HFFc6 (cell line): ENCODE results near the gene PIK3R1. TPM values are rescaled to one million over a fixed set of nuclear protein-coding genes. Genes with fewer than 3 reads are reported as not detected.
A peak's percentile ranks its signal among the peaks of the same experiment; 100 is the strongest.

Experiments used
- DNase-seq: peaks from one replicate; pipeline ENCODE4 v3.0.0-alpha.2; 2018
- H3K27ac Mint-ChIP-seq: 2 replicates; pipeline ENCODE4 v1.8.0; 2020; ENCODE audit warnings: mild to moderate bottlenecking, mixed read lengths
- H3K27me3 Mint-ChIP-seq: 2 replicates; pipeline ENCODE4 v1.8.0; 2021; ENCODE audit warnings: mild to moderate bottlenecking, moderate library complexity, mixed read lengths; ENCODE audit not compliant: insufficient read depth
- H3K36me3 Mint-ChIP-seq: 2 replicates; pipeline ENCODE4 v1.8.0; 2021; ENCODE audit warnings: low read depth, mixed read lengths
- H3K4me1 Mint-ChIP-seq: 2 replicates; pipeline ENCODE4 v1.8.0; 2020; ENCODE audit warnings: low read depth, mixed read lengths
- H3K4me3 Mint-ChIP-seq: 2 replicates; pipeline ENCODE4 v1.8.0; 2020; ENCODE audit warnings: mild to moderate bottlenecking, moderate library complexity, mixed read lengths
- H3K9me3 Mint-ChIP-seq: 2 replicates; pipeline ENCODE4 v1.8.0; 2020; ENCODE audit warnings: mild to moderate bottlenecking, mixed read lengths
- total RNA-seq, 6 experiments: library from RNA; stranded (reverse); fragmentation: NEBNext Ultra II Directional; extraction: Animal tissue kit (Norgen Biotek cat#: 25700); gene quantifications; 2 replicates in 1 of 6; 3 replicates in 5 of 6; pipeline ENCODE4 v1.2.3, GENCODE V29; 2021
- TF ChIP-seq, protein P1 (sequence below): fragments of 200-600 bp; sonication (generic); IDR thresholded peaks from 2 replicates; pipeline ENCODE4 v1.5.0; 2021; ENCODE audit warnings: antibody characterized with exemption, mild to moderate bottlenecking

The PIK3R1 gene
- total RNA-seq, 6 experiments from 2014 or later: 19.6 to 26.4 (median 22.4) TPM

DNA sequence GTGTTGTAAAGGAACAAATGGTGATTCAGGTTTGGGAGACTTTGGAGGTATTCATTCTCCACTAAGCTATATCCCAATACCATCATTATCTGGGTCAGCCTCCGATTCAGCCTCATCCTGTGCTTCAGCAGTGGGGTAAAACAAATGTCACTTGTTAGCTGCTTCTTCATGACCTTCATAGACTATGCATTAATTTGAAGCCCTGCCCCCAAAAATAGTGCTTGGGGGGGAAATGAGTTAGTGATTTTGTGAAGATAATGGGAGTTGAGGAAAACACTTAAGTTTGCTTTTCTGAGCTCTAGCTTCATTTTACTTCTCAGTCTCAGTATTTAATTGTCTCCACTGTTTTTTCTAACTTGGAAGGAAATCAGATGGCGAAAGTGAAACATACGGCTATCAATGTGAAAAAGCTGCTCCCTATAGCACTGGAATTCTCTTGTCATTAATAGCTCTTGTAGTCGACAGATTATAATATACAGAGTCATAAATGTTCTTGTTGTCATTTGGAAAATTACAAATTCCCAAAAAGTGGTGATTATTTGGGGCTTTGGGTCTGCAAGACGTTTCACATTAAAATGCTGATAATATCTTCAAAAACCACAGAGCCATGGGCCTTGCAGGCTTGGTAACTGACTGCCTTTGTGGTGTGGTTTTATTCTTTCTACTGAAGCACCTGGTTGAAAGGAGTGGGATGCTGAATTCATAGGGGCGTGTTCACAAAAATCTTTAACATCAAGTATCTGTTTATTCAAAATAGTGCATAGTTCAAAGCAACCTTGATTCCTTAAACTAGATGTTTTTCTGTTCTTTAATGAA, 40.0 kb downstream of the PIK3R1 start:
- peaks cover 57% of the 10 kb centered on the region for H3K4me1 Mint-ChIP-seq
- H3K9me3 Mint-ChIP-seq: no peaks in the 10 kb centered on the region
- H3K27me3 Mint-ChIP-seq: no peaks in the 10 kb centered on the region
- TF ChIP-seq, protein P1, sequence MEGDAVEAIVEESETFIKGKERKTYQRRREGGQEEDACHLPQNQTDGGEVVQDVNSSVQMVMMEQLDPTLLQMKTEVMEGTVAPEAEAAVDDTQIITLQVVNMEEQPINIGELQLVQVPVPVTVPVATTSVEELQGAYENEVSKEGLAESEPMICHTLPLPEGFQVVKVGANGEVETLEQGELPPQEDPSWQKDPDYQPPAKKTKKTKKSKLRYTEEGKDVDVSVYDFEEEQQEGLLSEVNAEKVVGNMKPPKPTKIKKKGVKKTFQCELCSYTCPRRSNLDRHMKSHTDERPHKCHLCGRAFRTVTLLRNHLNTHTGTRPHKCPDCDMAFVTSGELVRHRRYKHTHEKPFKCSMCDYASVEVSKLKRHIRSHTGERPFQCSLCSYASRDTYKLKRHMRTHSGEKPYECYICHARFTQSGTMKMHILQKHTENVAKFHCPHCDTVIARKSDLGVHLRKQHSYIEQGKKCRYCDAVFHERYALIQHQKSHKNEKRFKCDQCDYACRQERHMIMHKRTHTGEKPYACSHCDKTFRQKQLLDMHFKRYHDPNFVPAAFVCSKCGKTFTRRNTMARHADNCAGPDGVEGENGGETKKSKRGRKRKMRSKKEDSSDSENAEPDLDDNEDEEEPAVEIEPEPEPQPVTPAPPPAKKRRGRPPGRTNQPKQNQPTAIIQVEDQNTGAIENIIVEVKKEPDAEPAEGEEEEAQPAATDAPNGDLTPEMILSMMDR: no peak
- H3K27ac Mint-ChIP-seq: peak overlapping the region; percentile 45; the same call in 1 of the 2 replicates
- no peak for DNase-seq
- H3K4me3 Mint-ChIP-seq: no peak overlapping the region
- no peaks in the 10 kb centered on the region; the same call in 1 of the 2 replicates for H3K36me3 Mint-ChIP-seq

DNA sequence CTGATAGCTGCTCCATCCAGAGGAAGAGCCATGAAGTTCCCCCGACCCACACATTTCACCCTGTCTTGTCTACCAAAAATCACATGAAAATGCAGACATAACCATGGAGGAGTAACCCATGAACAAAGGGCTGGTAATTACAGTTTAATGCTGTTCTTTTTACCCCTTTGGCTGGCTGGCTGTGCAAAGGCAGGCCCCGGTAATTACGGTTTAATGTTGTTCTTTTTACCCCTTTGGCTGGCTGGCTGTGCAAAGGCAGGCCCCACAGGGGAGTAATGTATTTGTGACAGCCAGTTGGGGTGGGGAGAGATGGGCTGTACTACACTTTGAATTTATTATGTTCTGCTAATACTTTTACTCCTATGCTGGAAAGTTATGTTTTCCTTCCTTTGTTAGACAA, 41.7 kb downstream of the PIK3R1 start:
- H3K9me3 Mint-ChIP-seq: no peaks in the 10 kb centered on the region
- H3K36me3 Mint-ChIP-seq: no peaks in the 10 kb centered on the region; the same call in 1 of the 2 replicates
- TF ChIP-seq, protein P1: no peak
- DNase-seq: no peak
- H3K27ac Mint-ChIP-seq: no peak overlapping the region
- no peaks in the 10 kb centered on the region for H3K27me3 Mint-ChIP-seq
- H3K4me1 Mint-ChIP-seq: peaks cover 53% of the 10 kb centered on the region
- H3K4me3 Mint-ChIP-seq: no peak overlapping the region

DNA sequence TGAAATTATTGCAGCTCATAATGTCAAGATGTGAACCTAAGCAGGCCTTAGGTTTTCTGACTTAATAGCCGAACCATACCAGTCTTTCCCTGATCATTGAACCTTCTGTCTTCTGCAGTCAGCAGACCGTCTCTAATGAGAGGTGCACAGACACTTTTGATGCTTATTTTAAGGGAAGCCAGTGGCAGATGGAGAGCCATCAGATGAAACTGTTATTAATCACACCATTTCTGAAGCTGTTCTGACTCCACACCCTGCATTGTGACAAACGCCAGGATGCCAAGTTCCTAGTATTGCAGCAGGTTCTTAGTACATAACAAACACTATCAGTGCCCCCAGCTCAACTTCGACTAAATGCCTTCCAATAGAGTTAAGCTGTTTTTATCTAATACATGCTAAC, 43.0 kb downstream of the PIK3R1 start:
- Mint-ChIP-seq H3K27ac (no peak overlapping the region), H3K36me3 (no peaks in the 10 kb centered on the region; the same call in 1 of the 2 replicates), H3K4me1 (peaks cover 44% of the 10 kb centered on the region), H3K4me3 (no peak overlapping the region), H3K27me3 (no peaks in the 10 kb centered on the region), H3K9me3 (no peaks in the 10 kb centered on the region)
- no peak for DNase-seq
- TF ChIP-seq, protein P1: no peak

DNA sequence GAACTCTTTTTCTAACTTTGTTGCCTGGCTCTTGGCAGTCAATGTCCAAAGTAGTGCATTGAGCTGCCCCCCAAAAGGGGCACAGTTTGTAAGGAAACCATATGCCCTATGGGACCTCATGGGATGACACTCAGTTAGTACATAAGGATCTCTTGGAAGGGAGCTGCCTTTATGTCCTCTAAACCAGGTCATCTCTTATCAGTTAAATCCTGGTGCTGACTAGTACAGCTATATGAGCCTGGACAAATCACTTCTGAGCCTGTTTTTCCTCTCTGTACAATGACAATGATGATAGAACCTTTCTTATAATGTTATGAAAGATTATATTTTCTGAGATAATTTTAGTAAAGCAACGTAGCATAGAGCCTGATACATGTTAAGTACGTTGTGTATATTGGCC, 44.1 kb downstream of the PIK3R1 start:
- Mint-ChIP-seq H3K27me3 (no peaks in the 10 kb centered on the region), H3K4me1 (peaks cover 44% of the 10 kb centered on the region), H3K27ac (no peak overlapping the region), H3K36me3 (no peaks in the 10 kb centered on the region; the same call in 1 of the 2 replicates), H3K9me3 (no peaks in the 10 kb centered on the region), H3K4me3 (no peak overlapping the region)
- DNase-seq: no peak
- TF ChIP-seq, protein P1: no peak

DNA sequence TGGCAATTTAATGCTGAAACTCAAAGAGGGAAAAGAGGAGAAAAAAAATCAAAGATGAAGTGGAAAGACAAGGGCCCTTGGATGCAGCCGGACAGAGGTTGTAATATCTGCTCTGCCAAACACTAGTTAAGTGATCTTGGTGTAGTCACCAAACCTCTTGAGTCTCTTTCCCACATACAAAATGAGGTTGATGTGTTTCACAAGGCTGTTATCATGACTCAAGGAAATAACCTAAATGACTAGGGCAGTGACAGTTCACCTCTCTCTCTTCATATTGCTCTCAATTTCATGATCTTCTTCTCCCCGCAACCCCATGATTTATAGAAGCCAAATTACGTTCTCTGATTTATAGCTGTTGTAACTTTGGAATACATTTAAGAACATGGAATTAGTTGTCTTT, 44.9 kb downstream of the PIK3R1 start:
- no peaks in the 10 kb centered on the region for H3K27me3 Mint-ChIP-seq
- no peaks in the 10 kb centered on the region for H3K9me3 Mint-ChIP-seq
- no peaks in the 10 kb centered on the region; the same call in 1 of the 2 replicates for H3K36me3 Mint-ChIP-seq
- DNase-seq: no peak
- no peak overlapping the region for H3K4me3 Mint-ChIP-seq
- TF ChIP-seq, protein P1: no peak
- no peak overlapping the region for H3K27ac Mint-ChIP-seq
- peaks cover 47% of the 10 kb centered on the region for H3K4me1 Mint-ChIP-seq
